NOMO-1 treated with DMSO at 0.1 percent for 48 hours (cell line): ENCODE data around the gene FNBP1L.

Experiments used
- DNase-seq: peaks from one replicate; lab custom pipeline; 2025; ENCODE audit not compliant: unreplicated experiment; lab: John Stamatoyannopoulos, UW

Gene FNBP1L

GRCh38 chr1:93447481-93448291 is at the start of gene FNBP1L:
TSS of gene FNBP1L (plus strand) at chr1:93448118. CDS start at chr1:93448282, 164 bp downstream.
- no peak for DNase-seq

DNA sequence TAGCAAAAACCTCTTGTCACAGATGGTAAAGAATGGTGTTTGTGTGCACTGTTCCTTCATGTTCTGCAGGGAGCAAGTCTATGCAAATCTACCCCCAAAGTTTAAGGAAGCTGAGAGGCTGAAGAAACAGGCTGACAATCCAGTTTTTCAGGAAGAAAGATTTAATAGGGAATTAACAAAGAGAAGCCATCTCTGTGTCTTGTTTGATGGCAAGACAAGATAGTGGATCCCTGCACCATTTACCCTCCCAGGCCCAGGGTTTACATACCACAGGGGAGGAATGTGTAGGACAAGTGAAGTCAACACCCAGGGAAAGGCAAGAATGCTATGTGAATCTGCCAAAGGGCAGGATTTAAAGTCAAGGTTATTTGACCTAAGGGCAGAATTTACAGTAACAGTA is 48.1 kb upstream of the FNBP1L start:
- no peak for DNase-seq

DNA sequence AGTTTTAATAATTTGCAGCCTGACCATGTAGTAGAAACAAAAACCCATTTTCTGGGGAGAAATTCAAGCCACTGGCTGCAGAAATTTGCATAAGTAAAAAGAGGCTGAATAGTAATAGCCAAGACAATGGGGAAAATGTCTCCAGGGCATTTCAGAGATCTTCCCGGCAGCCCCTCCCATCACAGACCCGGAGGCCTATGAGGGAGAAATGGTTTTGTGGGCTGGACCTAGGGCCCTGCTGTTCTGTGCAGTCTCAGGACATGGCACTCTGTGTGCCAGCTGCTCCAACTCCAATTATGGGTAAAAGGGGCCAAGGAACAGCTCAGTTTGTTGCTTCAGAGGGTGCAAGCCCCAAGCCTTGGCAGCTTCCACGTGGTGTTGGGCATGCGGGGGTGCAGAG is 39.7 kb upstream of the FNBP1L start:
- DNase-seq = no peak

- no peak for DNase-seq
Observed at GRCh38 chr1:93411000-93411399, 36.9 kb upstream of the FNBP1L start.

- peak; percentile 26 for DNase-seq
Observed at GRCh38 chr1:93414749-93415148, 33.2 kb upstream of the FNBP1L start.

GRCh38 chr1:93415296-93415695 is 32.6 kb upstream of the FNBP1L start:
- peak; percentile 4 for DNase-seq

DNA sequence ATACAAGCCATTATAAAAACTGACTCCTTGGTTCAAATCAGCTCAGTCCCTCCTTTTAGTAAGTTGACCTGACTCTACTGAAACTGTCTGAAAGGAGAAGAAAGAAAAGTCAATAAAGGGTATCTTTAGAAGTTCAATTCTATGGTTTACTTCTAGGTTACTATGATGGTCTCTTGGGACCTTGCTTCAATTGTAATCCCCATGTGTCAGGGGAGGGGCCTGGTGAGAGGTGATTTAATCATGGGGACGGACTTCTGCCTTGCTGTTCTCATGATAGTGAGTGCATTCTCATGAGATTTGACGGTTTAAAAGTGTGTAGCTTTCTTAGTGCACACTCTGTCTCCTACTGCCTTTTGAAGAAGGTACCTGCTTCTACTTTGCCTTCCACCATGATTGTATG is 31.7 kb upstream of the FNBP1L start:
- no peak for DNase-seq

- DNase-seq = no peak
Observed at GRCh38 chr1:93419344-93419743, 28.6 kb upstream of the FNBP1L start.

- no peak for DNase-seq
Observed at GRCh38 chr1:93420400-93420799, 27.5 kb upstream of the FNBP1L start.

DNA sequence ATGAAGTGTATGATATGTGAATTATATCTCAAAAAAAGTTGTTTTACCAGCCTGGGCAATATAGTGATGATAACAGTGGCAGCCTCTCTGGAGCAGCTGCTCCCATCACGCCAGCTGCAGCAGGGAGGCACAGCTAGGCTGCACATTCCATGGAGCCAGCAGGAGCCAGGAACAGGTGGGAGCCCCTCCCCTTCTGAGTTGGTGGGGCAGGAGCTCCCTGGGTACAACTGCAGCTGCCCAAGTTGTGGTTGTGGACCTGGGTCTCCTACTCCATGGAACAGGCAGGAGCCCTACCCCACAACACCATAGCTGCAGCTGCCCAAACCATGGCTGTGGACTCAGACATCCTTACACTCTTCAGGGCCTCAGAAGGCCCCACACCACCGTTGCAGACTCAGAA is 21.7 kb upstream of the FNBP1L start:
- no peak for DNase-seq

- DNase-seq = no peak
Observed at GRCh38 chr1:93427656-93428055, 20.3 kb upstream of the FNBP1L start.

GRCh38 chr1:93433407-93433961 is 14.4 kb upstream of the FNBP1L start:
- DNase-seq = no peak

- DNase-seq = no peak
Observed at GRCh38 chr1:93434088-93434487, 13.8 kb upstream of the FNBP1L start.

GRCh38 chr1:93434987-93435386 is 12.9 kb upstream of the FNBP1L start:
- DNase-seq = no peak

- no peak for DNase-seq
Observed at GRCh38 chr1:93435443-93435842, 12.5 kb upstream of the FNBP1L start.

DNA sequence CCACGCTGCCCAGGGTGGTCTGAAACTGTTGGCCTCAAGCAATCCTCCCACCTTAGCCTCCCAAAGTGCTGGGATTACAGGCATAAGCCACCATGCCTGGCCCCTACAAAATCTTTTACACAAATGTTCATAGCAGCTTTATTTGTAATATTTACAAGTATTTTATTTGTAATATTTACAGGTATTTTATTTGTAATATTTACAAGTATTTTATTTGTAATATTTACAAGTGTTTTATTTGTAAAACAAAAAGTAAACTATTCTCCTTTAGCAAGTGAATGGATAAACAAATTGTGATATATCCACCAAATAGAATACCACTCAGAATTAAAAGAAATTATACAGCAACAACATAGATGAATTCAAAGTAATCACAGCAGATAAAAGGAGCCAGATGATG is 11.4 kb upstream of the FNBP1L start:
- no peak for DNase-seq

GRCh38 chr1:93437976-93438605 is 9.8 kb upstream of the FNBP1L start:
- peak; percentile 48 for DNase-seq

DNA sequence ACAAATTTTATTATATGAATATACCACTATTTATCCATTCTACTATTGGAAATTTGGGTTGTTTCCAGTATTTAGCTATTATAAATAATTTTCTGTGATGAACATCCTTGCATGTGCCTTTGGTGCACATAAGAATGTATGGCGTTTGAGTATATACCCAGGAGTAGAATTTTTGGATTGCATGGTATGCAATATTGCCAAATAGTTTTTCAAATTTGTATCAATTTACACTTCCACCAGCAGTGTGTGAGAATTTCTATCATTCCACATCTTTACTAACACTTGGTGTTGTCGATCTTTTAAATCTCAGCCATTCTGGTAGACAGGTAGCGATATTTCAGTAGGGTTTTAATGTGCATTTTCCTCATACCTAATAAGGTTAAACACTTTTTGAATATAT is 9.2 kb upstream of the FNBP1L start:
- DNase-seq = no peak

GRCh38 chr1:93440272-93440671 is 7.6 kb upstream of the FNBP1L start:
- DNase-seq = no peak

- DNase-seq = no peak
Observed at GRCh38 chr1:93440706-93441105, 7.2 kb upstream of the FNBP1L start.

- no peak for DNase-seq
Observed at GRCh38 chr1:93441589-93441988, 6.3 kb upstream of the FNBP1L start.

DNA sequence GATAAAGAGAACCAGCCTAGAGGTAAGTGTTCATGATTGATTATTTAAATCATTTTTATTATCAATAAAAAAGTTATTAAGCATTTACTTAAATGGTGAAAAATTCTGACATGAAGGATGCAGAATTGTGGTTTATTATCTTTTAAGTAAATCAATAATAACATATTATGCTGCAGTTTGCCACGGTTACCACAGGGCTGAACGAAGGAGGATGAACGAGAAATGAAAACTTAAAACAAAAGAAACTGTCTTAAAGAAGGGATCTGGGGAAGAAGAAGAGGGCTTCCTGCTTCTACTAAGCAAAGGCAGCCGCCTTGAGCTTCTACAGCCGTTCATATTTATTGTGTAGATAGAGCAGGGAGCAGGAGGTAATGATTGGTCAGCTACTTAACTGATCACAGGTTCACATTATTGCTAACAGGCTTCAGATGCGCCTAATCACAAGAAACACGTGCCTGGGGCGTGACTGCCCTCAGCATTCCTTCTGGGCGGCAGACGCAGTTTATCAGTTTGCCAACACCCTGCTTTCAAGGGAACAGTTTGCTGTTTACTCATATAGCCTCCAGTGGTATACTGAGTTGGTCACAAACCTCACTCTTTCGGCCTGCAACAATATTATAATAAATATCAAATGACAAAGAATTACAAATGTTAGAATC is 5.8 kb upstream of the FNBP1L start:
- no peak for DNase-seq
